HG03378 (cell line): ENCODE results near the gene ESYT1.
A peak's percentile ranks its signal among the peaks of the same experiment; 100 is the strongest.
"Not testable (repeated sequence)": the region's sequence is repeated elsewhere in the genome, so short reads cannot be mapped to it uniquely, and the experiment has no call there.

Source experiments
- ATAC-seq: cut with Tn5 transposase; IDR thresholded peaks from one replicate; pipeline ENCODE4 v1.9.1; 2021; ENCODE audit warnings: mild to moderate bottlenecking, moderate library complexity; ENCODE audit not compliant: unreplicated experiment

ESYT1 gene

DNA sequence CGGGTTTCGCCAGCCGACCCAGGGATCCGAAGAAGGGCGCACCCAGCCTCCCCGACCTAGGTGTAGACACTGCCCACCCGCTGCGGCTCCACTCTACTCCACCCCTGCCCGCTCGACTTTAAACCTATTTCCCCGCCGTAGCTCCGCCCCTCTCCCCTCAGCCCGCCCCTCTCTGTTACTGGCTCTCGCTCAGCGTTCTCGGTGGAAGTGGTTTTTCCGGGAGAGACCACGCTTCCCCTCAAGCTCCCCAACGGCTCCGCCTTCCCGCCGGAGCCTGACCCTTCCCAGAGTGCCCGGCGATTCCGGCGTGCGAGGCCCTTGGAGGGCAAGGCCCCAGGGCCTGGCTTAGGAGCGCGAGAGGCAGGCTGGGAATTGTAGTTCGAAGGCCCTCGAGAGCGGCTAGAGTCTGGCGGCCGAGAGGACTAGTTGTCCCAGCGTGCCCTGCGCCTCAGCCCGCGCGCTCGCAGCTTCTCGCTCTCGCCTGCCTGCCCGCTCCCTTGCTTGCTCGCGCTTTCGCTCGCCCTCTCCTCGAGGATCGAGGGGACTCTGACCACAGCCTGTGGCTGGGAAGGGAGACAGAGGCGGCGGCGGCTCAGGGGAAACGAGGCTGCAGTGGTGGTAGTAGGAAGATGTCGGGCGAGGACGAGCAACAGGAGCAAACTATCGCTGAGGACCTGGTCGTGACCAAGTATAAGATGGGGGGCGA is 23.8 kb upstream of the ESYT1 start, which contains the start of gene PA2G4:
Gene PA2G4 (plus strand): TSS at position 451 of the 706 bp plus-strand sequence. CDS start 179 bp downstream, at position 630.
- peak; percentile 92 for ATAC-seq

DNA sequence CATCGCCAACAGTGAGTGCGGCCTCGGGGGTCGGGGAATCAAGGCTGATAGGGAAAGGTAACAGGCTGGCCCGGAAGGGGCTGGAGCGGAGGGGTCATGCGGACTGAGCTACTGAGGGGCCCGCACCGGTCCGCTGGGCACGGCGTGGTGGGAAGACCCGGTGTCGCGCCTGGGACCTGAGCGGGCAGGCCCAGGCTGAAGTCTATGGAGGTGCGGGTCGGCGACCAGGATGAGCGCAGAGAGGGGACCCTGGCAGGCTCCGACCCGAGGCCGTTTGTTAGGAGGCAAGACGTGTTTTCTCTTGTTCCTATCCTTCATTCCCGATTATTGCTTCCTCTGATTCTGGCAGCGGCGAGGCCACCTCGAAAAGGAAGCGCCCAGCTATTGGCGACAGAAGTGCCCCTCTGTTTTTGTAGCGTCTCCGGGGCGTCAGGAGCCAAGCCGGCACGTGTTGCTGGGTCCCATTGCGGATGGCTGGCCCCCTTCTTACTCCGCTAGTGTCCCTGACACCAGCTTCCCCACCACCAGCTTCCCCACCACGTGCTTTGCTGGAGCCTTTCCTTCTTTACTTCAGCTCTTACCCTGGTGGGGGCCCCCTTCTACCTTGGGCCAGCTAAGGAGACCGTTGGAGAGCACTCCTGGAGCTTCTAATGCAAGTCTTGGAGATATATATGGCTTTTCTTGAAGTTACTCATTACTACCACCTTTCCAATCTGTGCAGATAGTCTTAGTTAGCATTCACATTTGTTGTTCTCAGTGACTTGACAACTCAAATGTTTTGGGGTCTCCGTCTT is 23.1 kb upstream of the ESYT1 start:
- ATAC-seq: no peak

DNA sequence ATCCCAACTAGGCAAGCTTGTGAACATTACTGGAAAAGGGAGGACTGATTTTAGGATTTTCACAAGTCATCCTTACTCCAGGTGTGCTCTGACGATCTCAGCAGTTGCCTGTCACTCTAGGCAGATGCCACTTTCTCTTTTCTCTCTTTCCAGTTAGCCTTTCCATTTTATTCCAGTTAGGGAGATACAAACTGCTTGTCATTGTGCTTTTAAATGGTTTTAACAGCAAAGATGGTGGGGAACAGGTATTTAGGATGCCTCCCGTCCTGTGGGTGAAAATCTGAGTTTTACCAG is 22.5 kb upstream of the ESYT1 start:
- no peak for ATAC-seq

DNA sequence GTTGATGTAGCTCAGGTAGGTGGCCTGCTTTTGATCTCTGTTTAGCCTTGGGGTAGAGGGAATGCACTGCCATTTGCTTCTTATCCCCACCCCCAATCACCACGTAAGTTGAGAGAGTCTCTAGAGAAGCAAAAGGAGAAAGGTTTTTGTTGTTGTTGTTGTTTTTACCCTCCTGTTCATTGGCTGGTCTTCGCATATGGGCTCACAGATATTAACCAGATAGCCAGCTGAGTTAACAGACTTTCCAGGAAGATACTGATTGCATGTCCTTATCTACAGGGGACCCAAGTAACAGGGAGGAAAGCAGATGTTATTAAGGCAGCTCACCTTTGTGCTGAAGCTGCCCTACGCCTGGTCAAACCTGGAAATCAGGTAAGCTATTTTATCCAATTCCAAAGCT is 20.8 kb upstream of the ESYT1 start:
- no peak for ATAC-seq

DNA sequence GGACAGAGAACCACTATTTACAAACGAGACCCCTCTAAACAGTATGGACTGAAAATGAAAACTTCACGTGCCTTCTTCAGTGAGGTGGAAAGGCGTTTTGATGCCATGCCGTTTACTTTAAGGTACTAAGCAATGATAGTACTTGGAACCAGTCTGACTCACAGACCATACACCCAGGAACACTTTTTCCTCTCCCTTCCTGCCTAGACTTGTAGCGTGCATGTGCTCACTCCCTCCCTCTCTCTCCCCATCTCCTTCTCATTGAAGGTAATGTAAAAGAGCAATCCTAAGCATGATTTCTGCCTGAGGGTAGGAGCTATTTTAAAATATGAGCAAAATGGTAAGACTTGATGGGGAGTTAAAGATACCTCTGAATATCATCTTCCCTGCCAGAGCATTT is 17.5 kb upstream of the ESYT1 start:
- no peak for ATAC-seq

DNA sequence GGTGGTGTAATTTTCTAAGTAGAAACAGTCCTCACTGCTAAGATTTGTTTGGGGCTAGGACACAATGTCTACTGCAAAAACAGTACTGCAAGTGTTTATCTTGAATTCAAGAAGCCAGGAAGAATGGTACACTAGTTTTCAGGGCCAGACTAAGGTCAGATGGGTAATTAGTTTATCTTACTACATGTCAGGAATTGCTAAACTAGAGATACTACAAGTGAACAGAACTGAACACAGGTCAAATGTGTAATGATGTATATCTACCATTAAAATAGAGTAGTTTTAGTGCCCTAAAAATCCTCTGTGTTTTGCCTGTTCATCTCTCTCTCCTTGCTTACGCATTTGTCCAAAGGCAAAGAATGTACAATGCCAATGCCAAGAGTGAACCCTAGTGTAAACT is 14.0 kb upstream of the ESYT1 start:
- ATAC-seq: no peak

DNA sequence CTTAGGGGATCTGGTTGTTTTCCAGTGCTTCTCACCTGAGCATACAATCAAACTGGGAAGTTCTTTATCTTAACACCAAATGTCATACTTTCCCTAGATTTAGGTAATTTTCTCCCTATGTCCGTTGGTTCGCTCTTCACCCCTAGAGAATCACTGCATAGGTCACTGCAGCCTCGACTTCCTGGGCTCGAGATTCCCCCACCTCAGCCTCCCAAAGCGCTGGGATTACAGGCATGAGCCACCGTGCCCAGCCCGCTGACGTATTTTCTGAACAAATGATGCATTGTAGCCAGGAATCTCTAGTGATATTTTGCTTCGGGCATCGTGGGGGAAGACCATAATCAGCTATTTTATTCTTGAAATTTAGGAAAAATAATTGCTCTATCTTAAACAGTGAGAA is 12.7 kb upstream of the ESYT1 start:
- ATAC-seq: no peak

DNA sequence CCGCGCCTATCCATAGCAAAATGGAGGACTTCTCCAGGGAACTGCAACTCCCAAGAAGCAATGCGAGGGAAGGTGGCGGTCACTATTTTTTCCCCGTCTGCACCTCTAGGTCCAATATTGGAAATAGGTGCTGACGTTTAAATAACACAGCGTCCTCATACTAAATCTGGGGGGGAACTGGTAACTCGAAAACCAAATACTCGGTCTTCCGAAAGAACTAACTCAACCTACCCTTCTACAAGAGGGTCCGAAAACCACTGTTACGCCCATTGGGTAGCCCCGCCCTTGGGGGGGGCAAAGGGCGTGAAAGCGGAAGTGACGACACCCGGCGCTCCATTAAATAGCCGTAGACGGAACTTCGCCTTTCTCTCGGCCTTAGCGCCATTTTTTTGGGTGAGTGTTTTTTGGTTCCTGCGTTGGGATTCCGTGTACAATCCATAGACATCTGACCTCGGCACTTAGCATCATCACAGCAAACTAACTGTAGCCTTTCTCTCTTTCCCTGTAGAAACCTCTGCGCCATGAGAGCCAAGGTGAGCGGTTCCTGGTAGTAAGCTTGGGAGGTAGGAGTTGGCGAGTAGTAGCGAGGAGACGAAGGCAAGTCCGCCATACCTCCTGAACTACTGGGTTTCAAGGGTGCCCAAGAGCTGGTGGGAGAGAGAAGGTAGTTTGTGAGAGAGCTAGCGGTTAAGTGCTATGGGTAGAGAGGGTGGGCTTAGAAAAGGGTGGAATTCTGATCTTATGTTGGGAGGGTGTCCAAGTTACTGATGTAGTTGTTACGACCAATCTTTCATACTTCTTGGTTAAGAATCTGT is 11.6 kb upstream of the ESYT1 start, which contains the start of gene RPL41:
Gene RPL41 (plus strand): TSS at position 367 of the 815 bp plus-strand sequence.
- peak; percentile 48 for ATAC-seq

DNA sequence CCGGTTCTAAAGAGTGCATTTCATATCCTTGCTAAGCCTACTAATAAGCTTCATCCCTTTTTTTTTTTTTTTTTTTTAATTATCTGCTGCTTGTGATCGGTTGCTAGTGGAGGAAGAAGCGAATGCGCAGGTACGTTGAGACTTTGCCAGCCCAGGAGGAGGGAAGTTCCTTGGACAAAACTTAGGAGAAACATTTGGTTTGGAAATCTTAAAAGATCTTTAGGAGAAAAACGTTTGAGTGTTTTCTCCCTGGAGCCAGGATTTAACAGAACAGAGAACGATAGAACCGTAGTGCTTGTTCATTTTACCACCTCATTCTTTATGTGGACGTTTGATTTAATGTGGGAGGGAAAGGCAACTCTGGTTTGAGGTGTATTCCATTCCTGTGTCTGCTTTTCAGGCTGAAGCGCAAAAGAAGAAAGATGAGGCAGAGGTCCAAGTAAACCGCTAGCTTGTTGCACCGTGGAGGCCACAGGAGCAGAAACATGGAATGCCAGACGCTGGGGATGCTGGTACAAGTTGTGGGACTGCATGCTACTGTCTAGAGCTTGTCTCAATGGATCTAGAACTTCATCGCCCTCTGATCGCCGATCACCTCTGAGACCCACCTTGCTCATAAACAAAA is 10.9 kb upstream of the ESYT1 start:
- not testable (repeated sequence) for ATAC-seq

DNA sequence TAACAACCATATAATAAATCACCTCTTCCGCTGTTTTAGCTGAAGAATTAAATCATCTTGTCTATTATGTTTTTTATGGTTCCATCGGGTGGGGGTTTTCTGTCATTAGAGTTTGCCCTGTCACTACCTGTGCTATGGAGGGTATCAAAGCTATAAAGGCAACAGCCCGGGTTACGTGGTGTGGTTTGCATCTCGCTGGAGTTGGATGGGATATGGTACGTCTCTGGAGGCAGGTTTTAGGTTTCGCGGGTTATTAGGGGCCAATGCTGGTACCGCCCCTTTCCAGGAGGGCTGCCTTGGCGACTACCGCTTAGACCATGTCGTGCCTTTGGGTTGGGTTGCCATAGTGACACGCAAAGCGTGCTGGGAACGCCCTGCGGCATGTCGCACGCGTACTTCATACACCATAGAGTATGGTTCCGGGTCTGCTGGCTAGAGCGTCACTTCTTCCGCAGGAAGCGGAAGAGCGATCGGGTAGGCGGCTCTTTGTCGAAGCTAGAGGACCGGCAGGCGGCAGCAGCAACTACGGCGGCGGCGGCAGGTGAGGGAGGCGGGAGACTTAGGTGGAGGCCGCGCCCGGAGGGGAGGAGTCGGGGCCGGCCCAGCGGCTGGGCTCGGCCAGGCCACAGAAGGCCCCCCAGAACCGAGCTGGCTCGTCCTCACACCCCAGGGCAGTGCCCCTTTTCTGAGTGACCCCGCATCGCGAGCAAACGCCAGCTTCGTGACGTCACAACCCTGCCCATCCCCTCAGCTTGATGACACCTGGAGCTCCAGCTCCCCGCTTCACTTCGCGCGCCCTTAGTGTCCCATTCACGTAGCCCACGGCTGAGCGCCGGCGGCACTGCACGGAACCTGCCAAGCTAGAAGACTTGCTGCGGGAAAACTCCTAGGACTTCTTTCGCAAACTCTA is 10.0 kb upstream of the ESYT1 start, which contains the start of gene ZC3H10:
Gene ZC3H10 (plus strand): TSS at position 489 of the 910 bp plus-strand sequence. CDS start 2,297 bp downstream, outside the sequence.
- peak; percentile 79 for ATAC-seq

DNA sequence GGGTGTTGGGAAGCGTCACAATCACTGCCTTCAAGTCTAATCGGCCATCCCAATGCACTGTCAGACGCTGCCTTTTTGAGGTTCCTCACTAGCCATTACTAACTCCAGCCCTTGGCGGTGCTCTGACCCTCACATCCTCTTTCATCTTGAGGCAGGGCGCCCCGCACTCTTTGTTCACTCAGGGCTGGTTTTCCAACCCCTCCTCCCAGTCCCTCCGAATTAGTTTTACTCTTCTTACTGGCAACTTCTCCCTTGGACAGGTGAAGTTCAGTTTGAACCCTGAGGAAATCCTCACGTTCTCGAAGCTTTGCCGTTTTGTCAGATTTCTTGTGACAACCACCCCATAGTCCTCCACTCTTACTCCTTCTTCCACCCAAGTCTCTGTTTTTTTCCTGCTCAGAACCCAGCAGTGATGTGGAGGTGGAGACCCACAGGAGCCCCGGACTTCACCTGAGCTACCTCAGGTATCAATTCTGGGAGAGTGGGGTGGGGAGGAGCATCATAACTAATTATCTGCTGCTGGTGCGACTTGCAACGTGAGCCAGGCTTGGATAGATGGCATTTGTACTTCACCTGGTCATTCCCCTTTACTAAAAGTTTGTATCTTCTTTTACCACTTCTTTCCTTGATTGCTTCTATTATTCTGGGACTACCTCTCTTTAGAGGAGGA is 9.2 kb upstream of the ESYT1 start:
- peak; percentile 6 for ATAC-seq

DNA sequence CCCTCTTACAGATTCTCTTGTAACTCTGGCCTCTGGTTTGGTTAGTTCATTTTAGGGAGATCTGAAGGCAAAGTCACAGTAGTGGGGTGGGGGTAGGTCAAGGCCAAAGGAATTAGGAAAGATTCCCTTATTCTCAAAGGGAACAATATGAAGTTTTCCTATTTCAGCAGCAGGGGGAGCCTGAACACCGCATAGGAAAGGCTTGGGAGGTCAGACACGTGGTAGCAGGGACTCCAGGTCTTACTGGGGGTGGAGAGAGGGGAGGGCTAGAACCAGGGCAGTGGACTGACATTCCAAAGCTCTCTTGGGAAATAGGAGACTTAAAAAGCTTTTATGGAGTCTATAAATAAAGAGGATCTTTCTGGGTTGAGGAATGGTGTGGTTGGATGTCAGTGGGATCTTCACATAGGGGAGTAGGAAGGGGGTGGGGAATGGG is 8.7 kb upstream of the ESYT1 start:
- no peak for ATAC-seq

DNA sequence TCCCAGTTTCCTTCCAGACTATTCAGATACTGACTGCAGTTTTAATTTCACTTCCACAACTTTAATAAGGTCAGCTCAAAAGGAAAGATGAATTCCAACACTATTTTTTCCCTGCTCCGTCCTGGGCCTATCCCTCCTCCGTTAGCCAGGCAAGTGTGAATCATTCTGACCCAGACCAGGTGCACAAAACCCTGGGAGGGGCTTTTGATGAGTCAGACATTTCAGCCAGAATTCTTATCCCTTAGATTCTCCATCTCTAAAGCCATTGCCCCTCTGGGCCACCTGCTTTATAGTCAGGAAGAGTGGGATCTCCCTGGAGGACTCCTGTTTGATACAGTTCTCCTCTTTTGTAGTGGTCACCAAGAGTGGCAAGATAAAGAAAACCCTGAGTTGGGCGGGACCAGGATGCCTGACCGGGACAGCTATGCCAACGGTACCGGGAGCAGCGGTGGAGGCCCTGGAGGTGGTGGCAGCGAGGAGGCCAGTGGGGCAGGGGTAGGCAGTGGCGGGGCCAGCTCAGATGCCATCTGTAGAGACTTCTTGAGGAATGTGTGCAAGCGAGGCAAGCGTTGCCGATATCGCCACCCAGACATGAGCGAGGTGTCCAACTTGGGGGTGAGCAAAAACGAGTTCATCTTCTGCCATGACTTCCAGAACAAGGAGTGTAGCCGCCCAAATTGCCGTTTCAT is 7.8 kb upstream of the ESYT1 start:
- no peak for ATAC-seq

DNA sequence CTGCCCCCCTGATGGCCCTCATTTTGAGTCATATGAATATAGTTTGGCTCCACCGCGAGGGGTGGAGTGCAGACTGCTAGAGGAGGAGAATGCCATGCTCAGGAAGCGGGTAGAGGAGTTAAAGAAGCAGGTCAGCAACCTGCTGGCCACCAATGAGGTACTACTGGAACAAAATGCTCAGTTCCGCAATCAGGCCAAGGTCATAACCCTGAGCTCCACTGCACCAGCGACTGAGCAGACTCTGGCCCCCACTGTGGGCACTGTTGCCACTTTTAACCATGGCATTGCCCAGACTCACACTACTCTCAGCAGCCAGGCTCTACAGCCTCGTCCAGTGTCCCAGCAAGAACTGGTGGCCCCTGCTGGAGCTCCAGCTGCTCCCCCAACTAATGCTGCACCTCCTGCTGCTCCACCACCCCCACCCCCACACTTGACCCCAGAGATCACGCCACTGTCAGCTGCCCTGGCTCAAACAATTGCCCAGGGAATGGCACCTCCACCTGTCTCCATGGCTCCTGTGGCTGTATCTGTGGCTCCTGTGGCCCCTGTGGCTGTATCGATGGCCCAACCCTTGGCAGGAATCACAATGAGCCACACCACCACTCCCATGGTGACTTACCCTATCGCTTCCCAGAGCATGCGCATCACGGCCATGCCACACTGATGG is 6.7 kb upstream of the ESYT1 start:
- no peak for ATAC-seq

DNA sequence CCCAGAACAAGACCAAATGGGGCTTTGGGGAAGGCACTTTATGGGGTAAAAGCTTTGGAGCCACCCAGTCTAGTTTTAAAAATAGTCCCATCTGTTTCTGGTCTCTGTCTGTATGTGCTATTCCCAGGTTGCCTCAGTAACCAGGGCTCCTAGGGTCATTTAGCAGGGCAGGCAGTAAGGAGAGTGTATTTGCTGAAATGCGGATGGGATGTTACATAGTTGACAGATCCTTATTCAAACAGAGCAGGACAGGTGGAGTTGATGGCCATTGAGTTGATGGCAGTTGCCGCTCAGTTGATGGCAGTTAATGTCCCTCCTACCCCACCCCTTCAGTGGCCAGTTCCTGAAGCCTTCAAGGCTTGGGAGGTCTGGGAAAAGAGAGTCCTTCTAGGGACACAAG is 5.4 kb upstream of the ESYT1 start:
- ATAC-seq: no peak

DNA sequence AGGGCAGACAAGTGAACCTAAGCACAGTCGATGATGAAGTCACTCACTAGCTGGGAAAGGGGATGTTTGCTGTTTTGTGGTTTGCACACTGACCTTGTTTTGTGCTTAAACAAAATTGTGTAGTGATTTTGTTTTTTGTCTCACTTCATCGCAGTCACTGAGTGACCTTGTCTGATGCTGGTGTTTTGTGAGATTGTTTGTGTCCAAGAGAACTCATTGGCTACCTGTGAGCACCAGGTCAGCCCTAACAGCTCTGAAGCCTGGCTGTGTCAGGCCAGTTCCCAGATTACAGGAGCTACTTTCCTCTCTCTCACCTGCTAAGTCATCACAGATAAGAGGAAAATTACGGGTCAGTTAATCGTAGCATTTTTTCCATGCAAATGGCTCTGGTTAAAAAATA is 3.9 kb upstream of the ESYT1 start:
- ATAC-seq: no peak

DNA sequence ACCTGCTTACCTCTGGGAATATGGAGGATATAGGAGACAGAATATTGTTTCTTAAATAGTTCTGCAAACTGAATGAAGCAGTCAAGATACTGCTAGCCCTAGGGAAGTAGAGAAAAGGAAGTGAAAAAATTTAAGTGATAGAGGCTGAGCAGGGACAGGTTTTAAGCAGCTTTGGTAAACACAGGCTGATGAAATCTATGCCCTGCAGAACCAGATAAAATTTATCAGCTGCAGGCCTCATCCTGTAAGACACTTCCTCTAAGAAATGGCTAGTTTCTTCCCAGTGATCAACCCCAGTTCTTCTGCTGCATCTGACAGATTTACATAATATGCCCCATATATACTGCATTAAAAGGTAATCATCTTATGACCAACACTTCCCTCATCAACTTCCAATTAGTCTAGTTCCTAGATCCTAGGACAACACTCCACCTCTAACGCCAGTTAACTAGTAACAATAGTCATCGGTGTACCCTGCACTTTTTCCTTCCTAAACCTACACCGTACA is 1.3 kb upstream of the ESYT1 start:
- ATAC-seq: no peak

DNA sequence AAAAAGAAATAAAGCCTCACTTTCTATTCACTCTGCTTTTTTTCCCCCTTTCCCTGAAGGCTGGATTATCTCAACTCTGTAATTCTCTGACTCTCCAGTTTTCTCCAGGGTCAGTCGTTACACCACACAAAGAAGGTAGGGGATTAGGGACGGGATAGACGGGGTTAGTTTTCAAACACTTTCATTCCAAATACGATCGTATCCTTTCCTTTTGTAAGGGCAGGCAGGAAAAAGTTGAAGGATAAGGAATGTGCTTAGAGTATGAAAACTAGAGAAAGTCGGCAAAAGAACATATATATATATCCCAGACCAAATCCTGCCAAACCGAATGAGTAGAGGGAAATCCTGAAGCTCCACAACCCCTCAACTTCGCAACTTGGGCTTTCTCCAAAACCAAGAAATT is 581 bp upstream of the ESYT1 start:
- ATAC-seq: no peak
